ENCODE measurements around the gene CHCHD4.
"Not testable (repeated sequence)": the region's sequence is repeated elsewhere in the genome, so short reads cannot be mapped to it uniquely, and the experiment has no call there.

CHCHD4 gene

GRCh38 chr3:14110699-14111098, 14.0 kb downstream of the CHCHD4 start:
- POLR2A ChIA-PET = no interaction called here
- CTCF ChIA-PET = no interaction called here
- DNase-seq (ENCODE audit: extremely low spot score) = no peak
- TF ChIP-seq, protein P1, sequence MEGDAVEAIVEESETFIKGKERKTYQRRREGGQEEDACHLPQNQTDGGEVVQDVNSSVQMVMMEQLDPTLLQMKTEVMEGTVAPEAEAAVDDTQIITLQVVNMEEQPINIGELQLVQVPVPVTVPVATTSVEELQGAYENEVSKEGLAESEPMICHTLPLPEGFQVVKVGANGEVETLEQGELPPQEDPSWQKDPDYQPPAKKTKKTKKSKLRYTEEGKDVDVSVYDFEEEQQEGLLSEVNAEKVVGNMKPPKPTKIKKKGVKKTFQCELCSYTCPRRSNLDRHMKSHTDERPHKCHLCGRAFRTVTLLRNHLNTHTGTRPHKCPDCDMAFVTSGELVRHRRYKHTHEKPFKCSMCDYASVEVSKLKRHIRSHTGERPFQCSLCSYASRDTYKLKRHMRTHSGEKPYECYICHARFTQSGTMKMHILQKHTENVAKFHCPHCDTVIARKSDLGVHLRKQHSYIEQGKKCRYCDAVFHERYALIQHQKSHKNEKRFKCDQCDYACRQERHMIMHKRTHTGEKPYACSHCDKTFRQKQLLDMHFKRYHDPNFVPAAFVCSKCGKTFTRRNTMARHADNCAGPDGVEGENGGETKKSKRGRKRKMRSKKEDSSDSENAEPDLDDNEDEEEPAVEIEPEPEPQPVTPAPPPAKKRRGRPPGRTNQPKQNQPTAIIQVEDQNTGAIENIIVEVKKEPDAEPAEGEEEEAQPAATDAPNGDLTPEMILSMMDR (IDR thresholded peaks at IDR 0.05; ENCODE audit: control extremely low read depth, extremely low read depth, low read depth, missing control alignments) = no peak

DNA sequence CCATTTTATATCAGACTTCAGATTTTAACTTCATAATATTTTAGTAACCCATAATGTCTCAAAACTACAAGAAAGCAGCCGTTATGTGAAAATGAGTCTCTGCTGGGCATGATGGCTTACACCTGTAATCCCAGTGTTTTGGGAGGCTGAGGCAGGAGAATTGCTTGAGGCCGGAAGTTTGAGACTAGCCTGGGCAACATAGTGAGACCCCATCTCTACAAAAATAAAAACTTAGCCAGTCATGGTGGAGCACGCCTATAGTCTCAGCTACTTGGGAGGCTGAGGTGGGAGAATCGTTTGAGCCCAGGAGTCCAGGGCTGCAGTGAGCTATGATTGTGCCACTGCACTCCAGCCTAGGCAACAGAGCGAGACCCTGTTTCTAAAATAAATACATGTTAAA, 14.8 kb downstream of the CHCHD4 start:
- CTCF ChIA-PET = not testable (repeated sequence)

DNA sequence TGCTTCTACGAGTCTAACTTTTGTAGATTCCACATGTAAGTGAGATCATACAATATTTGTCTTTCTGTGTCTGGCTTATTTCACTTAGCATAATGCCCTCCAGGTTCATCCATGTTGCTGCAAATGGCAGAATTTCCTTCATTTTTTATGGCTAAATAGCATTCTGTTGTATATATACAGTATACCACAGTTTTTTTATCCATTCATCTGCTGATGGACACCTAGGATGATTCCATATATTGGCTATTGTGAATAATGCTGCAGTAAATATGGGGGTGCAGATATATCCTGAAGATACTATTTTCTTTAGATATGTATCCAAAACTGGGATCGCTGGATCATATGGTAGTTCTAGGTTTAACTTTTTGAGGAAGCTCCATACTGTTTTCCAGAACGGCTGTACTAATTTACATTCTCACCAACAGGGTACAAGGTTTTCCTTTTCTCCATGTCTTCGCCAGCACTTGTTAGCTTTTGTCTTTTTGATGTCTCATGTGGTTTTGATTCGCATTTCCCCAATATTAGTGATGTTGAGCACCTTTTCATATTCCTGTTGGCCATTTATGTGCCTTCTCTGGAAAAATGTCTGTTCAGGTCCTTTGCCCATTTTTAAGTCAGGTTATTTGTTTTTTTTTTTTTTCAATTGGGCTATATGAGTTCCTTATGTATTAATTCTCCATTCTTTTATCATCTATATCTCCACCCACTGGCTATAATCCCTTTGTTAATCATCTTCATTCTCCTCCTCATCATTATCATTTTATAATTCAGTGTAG, 26.9 kb downstream of the CHCHD4 start:
- TF ChIP-seq, protein P1 (IDR thresholded peaks at IDR 0.05; ENCODE audit: control extremely low read depth, extremely low read depth, low read depth, missing control alignments) = no peak
- CTCF ChIA-PET = interaction anchor here (0.6 to 0.7 kb wide), 2 partner anchors 105 to 1646 kb away, joined by 3 to 4 read pairs; no protein-coding TSS in a partner anchor
- POLR2A ChIA-PET = no interaction called here
- no peak for DNase-seq (ENCODE audit: extremely low spot score)

More for the DNA sequence above, 14.8 kb downstream of the CHCHD4 start:
- DNase-seq (ENCODE audit: extremely low spot score); POLR2A ChIA-PET: not testable (repeated sequence)

DNA sequence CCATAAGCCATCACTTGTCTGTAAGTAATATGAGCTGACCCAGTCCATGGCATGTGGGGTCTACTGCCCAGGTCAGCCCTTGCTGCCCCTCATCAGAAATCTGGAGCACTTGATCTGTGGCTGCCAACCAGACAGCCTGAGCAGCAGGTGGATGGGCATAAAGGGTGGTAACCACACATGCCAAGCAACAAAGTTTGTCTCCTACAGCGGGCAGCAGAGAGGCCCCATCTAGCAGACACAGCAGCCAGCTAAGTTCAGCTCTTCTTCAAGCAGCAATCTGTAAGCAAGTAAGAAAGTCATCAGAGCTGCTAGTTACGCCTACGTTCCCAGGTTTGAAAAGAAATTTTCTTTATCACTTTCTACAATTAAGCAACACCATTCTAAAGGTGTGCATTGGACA, 27.9 kb downstream of the CHCHD4 start:
- no peak for DNase-seq (ENCODE audit: extremely low spot score)
- CTCF ChIA-PET = no interaction called here
- TF ChIP-seq, protein P1 (IDR thresholded peaks at IDR 0.05; ENCODE audit: control extremely low read depth, extremely low read depth, low read depth, missing control alignments) = no peak
- POLR2A ChIA-PET = no interaction called here

- no peak for DNase-seq (ENCODE audit: extremely low spot score)
- POLR2A ChIA-PET = no interaction called here
- CTCF ChIA-PET = no interaction called here
- TF ChIP-seq, protein P1 (IDR thresholded peaks at IDR 0.05; ENCODE audit: control extremely low read depth, extremely low read depth, low read depth, missing control alignments) = no peak
These were observed 30.8 kb downstream of the CHCHD4 start for GRCh38 chr3:14093831-14094230.

GRCh38 chr3:14092464-14092863, 32.2 kb downstream of the CHCHD4 start:
- no peak for DNase-seq (ENCODE audit: extremely low spot score)
- ChIA-PET CTCF (no interaction called here), POLR2A (no interaction called here)
- TF ChIP-seq, protein P1 (IDR thresholded peaks at IDR 0.05; ENCODE audit: control extremely low read depth, extremely low read depth, low read depth, missing control alignments) = no peak

DNA sequence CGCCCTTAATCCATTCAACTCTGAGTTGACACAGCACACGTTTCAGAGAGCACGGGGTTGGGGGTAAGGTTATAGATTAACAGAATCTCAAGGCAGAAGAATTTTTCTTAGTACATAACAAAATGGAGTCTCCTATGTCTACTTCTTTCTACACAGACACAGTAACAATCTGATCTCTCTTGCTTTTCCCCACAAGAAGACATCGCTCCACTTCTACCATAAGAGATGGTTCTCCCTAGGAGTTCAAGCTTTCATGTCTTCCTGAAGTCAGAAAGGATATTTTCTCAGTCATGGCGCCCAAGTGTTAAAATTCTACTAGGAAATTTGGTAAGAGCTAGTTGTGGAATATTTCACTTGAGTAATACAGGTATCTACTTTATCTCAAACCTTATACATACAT, 32.7 kb downstream of the CHCHD4 start:
- CTCF ChIA-PET; POLR2A ChIA-PET; DNase-seq (ENCODE audit: extremely low spot score): not testable (repeated sequence)

DNA sequence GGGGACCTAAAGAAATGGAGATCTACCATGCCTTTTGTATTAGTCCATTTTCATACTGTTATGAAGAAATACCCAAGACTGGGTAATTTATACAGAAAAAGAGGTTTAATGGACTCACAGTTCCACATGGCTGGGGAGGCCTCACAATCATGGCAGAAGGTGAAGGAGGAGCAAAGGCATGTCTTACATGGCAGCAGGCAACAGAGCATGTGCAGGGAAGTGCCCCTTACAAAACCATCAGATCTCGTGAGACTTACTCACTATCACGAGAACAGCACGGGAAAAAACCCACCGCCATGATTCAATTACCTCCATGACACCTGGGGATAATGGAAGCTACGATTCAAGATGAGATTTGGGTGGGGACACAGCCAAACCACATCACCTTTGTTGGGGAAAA, 37.2 kb downstream of the CHCHD4 start:
- DNase-seq (ENCODE audit: extremely low spot score); POLR2A ChIA-PET: not testable (repeated sequence)

More for the DNA sequence above, 37.2 kb downstream of the CHCHD4 start:
- CTCF ChIA-PET = interaction anchor here (2.5 kb wide), 1 partner anchor 9 kb away, joined by 5 read pairs; no protein-coding TSS in a partner anchor
